Measurements from ENCODE around the gene WDHD1.

The WDHD1 gene

DNA sequence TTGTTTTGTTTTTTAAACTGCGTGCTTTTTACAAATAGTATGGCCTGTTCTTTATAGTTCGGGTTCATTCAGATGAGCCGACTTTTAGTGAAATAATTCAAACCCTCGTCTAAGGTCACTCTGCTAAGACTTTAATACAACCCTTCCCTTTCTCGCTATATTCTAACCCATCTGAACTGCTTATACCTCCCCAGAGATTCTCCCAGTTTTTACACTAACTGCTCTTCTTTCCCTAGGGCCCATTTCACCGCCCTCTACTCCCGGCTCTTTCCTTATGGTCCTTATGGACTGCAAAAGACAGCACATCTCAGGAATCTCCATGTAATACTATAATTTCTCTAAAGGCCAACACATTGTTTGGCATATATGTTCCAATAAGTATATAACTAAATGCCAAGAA is 26.6 kb upstream of the WDHD1 start:
- TF ChIP-seq, protein P1, sequence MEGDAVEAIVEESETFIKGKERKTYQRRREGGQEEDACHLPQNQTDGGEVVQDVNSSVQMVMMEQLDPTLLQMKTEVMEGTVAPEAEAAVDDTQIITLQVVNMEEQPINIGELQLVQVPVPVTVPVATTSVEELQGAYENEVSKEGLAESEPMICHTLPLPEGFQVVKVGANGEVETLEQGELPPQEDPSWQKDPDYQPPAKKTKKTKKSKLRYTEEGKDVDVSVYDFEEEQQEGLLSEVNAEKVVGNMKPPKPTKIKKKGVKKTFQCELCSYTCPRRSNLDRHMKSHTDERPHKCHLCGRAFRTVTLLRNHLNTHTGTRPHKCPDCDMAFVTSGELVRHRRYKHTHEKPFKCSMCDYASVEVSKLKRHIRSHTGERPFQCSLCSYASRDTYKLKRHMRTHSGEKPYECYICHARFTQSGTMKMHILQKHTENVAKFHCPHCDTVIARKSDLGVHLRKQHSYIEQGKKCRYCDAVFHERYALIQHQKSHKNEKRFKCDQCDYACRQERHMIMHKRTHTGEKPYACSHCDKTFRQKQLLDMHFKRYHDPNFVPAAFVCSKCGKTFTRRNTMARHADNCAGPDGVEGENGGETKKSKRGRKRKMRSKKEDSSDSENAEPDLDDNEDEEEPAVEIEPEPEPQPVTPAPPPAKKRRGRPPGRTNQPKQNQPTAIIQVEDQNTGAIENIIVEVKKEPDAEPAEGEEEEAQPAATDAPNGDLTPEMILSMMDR (conservative IDR thresholded peaks at IDR 0.05; ENCODE audit: low read depth), result no peak
- H3K27ac ChIP-seq, result no peak overlapping the region
- ChIA-PET CTCF (no interaction called here), POLR2A (ENCODE audit: low non-redundant PET) (no interaction called here)
- DNase-seq (ENCODE audit: low spot score), result no peak

DNA sequence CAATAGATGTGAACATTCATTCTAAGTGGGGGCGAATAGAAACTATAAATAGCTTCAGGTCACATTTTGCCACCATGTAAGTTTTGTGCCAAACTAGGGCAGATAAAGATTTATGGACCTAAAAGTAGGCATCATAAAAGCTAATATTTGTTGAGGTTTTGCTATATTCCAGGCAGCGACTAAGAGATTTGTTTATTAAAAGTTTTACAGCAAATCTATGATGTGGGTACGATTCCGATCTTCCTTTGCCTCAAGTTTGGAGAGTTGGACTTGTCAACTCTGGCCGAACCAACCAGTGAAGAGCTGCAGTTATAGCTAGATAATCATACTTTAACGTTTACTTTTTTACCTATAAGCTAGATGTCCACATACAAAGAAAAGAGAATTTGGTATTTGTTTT is 26.1 kb upstream of the WDHD1 start:
- DNase-seq (ENCODE audit: low spot score), result no peak
- no peak overlapping the region for H3K27ac ChIP-seq
- POLR2A ChIA-PET (ENCODE audit: low non-redundant PET), result interaction anchor here (0.8 kb wide), 1 partner anchor 51 kb away, joined by 3 read pairs; no protein-coding TSS in a partner anchor
- TF ChIP-seq, protein P1 (conservative IDR thresholded peaks at IDR 0.05; ENCODE audit: low read depth), result no peak
- CTCF ChIA-PET, result interaction anchor here (0.6 kb wide), 1 partner anchor 47 kb away, joined by 4 read pairs; no protein-coding TSS in a partner anchor

- TF ChIP-seq, protein P1 (conservative IDR thresholded peaks at IDR 0.05; ENCODE audit: low read depth), result no peak
- H3K27ac ChIP-seq, result peak overlapping the region; percentile 98
- CTCF ChIA-PET, result interaction anchor here (0.6 to 1.8 kb wide), 4 partner anchors 18 to 86 kb away, joined by 4 to 13 read pairs (median 8); no protein-coding TSS in a partner anchor
- no peak for DNase-seq (ENCODE audit: low spot score)
- POLR2A ChIA-PET (ENCODE audit: low non-redundant PET), result interaction anchor here (0.6 to 0.8 kb wide), 2 partner anchors 18 to 51 kb away, joined by 3 read pairs; no protein-coding TSS in a partner anchor
Measured at GRCh38 chr14:55052269-55052930, 25.5 kb upstream of the WDHD1 start.

- peak within 1 kb of the TSS; percentile 98 for H3K27ac ChIP-seq
- ChIA-PET POLR2A (ENCODE audit: low non-redundant PET) (interaction anchor here (0.6 to 1.0 kb wide), 3 partner anchors 109 to 805 kb away, joined by 3 to 6 read pairs (median 3); no protein-coding TSS in a partner anchor), CTCF (interaction anchor here (0.6 to 1.8 kb wide), 20 partner anchors 8 to 1443 kb away, joined by 3 to 13 read pairs (median 4); partner anchors contain the start of genes SOCS4 and WDHD1)
- TF ChIP-seq, protein P1 (conservative IDR thresholded peaks at IDR 0.05; ENCODE audit: low read depth), result peak; percentile 99
- DNase-seq (ENCODE audit: low spot score), result peak; percentile 97
Measured at GRCh38 chr14:55051423-55052268, 24.7 kb upstream of the WDHD1 start, which contains the start of gene MAPK1IP1L. TSS of gene MAPK1IP1L (plus strand) at chr14:55051647. CDS start at chr14:55061684, 10,037 bp downstream.

- no peak for DNase-seq (ENCODE audit: low spot score)
- ChIA-PET POLR2A (ENCODE audit: low non-redundant PET) (interaction anchor here (0.6 to 1.0 kb wide), 3 partner anchors 110 to 805 kb away, joined by 3 to 6 read pairs (median 3); no protein-coding TSS in a partner anchor), CTCF (interaction anchor here (0.6 to 1.8 kb wide), 20 partner anchors 9 to 1444 kb away, joined by 3 to 13 read pairs (median 4); partner anchors contain the start of genes SOCS4 and WDHD1)
- peak overlapping the region; percentile 98 for H3K27ac ChIP-seq
- TF ChIP-seq, protein P1 (conservative IDR thresholded peaks at IDR 0.05; ENCODE audit: low read depth), result no peak
Measured at GRCh38 chr14:55051165-55051422, 24.2 kb upstream of the WDHD1 start.

DNA sequence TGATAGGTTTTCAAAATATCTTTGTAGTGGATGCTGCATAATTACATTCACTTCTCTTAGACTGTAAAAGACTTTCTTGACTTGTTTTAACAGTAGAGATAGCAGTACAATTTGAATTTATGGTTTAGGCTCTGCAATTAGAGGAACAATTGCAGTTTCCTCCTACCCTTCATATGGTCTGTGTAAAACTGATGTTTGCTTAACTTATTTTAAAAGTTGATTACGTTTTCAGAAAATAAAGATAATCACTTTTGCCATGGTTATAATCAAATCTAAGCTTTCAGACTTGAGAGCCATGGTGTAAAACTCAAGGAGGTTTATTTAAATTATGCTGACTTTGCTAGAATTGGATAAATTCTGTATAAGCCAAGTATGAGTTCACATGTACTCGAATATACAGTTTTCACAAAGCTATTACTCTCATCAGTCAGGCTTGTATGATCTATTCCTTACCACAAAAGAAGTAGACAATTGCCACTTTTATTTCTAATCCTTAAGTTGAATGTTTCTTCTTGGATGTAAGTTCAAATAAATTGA is 22.1 kb upstream of the WDHD1 start:
- ChIA-PET POLR2A (ENCODE audit: low non-redundant PET) (no interaction called here), CTCF (no interaction called here)
- TF ChIP-seq, protein P1 (conservative IDR thresholded peaks at IDR 0.05; ENCODE audit: low read depth), result no peak
- no peak for DNase-seq (ENCODE audit: low spot score)
- H3K27ac ChIP-seq, result no peak overlapping the region
